Psoas muscle (tissue), 8 donors: ENCODE data around the gene MPND. TPM values are rescaled to one million over a fixed set of nuclear protein-coding genes. Genes with fewer than 3 reads are reported as not detected.

Experiments
- ATAC-seq, 4 donors: fragments of 200-7000 bp; cut with Tn5 transposase; one replicate each; pipeline ENCODE4 v1.9.1; 2020; ENCODE audit warnings: moderate library complexity in 3 of 4, mild to moderate bottlenecking in 2 of 4
- DNase-seq, 2 donors: peaks; one replicate each; pipeline ENCODE4 v3.0.0-alpha.2; 2020
- H3K27ac ChIP-seq: fragments of 200-600 bp; one replicate; pipeline ENCODE4 v1.8.0; 2022
- H3K27me3 ChIP-seq, 3 donors: fragments of 200-600 bp in 1 of 3; one replicate each; pipeline versions ENCODE4 v1.6.1 to v1.8.0; 2013 to 2022; ENCODE audit warnings: low read length in 2 of 3, mild to moderate bottlenecking in 2 of 3, moderate library complexity in 1 of 3; ENCODE audit not compliant: insufficient read depth in 3 of 3
- H3K36me3 ChIP-seq, 2 donors: fragments of 200-600 bp in 1 of 2; one replicate each; pipeline versions ENCODE4 v1.6.1 to v1.8.0; 2013 to 2022; ENCODE audit warnings: low read depth in 1 of 2, mild to moderate bottlenecking in 1 of 2, moderate library complexity in 1 of 2; ENCODE audit not compliant: insufficient read depth in 1 of 2
- H3K4me1 ChIP-seq: fragments of 200-600 bp; one replicate; pipeline ENCODE4 v1.8.0; 2022
- H3K4me3 ChIP-seq: fragments of 200-600 bp; one replicate; pipeline ENCODE4 v1.8.0; 2022; ENCODE audit warnings: mild to moderate bottlenecking
- H3K9me3 ChIP-seq: fragments of 200-600 bp; one replicate; pipeline ENCODE4 v1.8.0; 2022
- WGBS, 3 donors: extraction: QIAGEN DNeasy Blood & Tissue Kit; methylation state at CpG; one replicate each; pipeline versions ENCODE4 v1.1.6 to v1.1.7; 2013; 5-methylcytosine and 5-hydroxymethylcytosine counted together
- intact Hi-C, 2 donors: fragments of 100-400 bp; cut with DNase I; formaldehyde crosslinking; loops; one replicate each; pipeline versions ENCODE4 v1.11.0 to v1.14.2; 2022
- polyA plus RNA-seq, 3 donors: library from polyadenylated mRNA; stranded (reverse); fragments of 200-250 nt; gene quantifications; one replicate each; pipeline ENCODE4 v1.2.3, GENCODE V29; 2013
- total RNA-seq, 4 donors: library from RNA; stranded (reverse); fragmentation: NEBNext Ultra II Directional in 2 of 4; extraction: Animal tissue kit (Norgen Biotek cat#: 25700) in 2 of 4; gene quantifications; one replicate each; pipeline versions ENCODE4 v1.2.1 to v1.2.4, GENCODE V29; 2021 to 2023
- TF ChIP-seq, protein P1 (sequence below): fragments of 200-600 bp; IDR thresholded peaks from one replicate; pipeline ENCODE4 v1.8.0; 2022; ENCODE audit warnings: antibody characterized with exemption
- donor health status: healthy with polysubstance abuse.
- donor health status: DM: no; HTN: no; CAD: no; lungs with moderate emphysema.
- donor health status: Bipolar disorder and iron deficiency.
- donor health status: healthy.
- donor health status: DM: yes; HTN: yes; CAD: no.
- donor health status: DM: no; HTN: no; CAD: no.
- donor health status: DM: no; HTN: no; CAD: no.
- donor health status: DM: yes; HTN: yes; CAD: no.

MPND gene
- total and polyA plus RNA-seq, 7 donors, result 7.4 to 16.4 (median 10.3) TPM

DNA sequence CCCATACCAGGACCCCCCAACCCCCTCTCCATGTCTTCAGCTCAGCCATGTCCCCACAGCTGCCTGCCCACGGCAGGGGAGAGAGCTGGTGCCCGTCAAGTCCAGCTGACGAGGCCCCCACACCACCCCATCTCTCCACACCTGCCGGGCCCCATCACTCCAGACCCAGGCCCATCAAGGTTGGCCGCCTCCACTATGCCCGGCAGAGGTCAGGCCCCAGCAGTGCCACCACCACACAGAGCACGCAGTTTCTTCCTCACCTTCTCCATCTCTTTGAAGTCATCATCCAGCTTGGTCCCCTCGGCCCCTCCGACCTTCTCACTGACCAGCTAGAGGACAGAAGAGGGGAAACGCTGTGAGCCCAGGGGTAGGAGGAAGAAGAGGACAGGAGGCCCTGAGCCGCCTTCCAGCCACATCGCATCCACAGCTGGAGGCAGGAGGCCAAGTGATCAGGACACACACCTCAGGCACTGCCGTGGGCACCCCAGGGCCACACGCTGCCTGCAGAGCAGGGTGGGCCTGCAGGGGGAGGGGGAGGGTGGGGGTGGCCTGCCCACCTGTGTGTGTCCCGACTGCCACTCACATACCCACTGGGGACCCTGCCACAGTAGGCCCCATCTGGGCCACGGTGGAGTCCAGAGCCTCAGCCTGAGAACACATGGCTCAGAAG is 23.4 kb downstream of the MPND start:
- intact Hi-C loops, result no loop called here
- no peaks in the 10 kb centered on the region for H3K9me3 ChIP-seq
- H3K27ac ChIP-seq, result no peak overlapping the region
- ATAC-seq (no peak), DNase-seq (no peak)
- TF ChIP-seq, protein P1, sequence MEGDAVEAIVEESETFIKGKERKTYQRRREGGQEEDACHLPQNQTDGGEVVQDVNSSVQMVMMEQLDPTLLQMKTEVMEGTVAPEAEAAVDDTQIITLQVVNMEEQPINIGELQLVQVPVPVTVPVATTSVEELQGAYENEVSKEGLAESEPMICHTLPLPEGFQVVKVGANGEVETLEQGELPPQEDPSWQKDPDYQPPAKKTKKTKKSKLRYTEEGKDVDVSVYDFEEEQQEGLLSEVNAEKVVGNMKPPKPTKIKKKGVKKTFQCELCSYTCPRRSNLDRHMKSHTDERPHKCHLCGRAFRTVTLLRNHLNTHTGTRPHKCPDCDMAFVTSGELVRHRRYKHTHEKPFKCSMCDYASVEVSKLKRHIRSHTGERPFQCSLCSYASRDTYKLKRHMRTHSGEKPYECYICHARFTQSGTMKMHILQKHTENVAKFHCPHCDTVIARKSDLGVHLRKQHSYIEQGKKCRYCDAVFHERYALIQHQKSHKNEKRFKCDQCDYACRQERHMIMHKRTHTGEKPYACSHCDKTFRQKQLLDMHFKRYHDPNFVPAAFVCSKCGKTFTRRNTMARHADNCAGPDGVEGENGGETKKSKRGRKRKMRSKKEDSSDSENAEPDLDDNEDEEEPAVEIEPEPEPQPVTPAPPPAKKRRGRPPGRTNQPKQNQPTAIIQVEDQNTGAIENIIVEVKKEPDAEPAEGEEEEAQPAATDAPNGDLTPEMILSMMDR, result no peak
- no peak overlapping the region for H3K4me3 ChIP-seq
- 77 to 84% (median 79%) methylated on average over 16 of the region's 16 CpGs for WGBS, 3 donors
- peaks cover 45% of the 10 kb centered on the region for H3K4me1 ChIP-seq
- no peaks in the 10 kb centered on the region for H3K27me3 ChIP-seq
- H3K36me3 ChIP-seq, result peaks cover 3 to 45% of the 10 kb centered on the region in 2 donors

DNA sequence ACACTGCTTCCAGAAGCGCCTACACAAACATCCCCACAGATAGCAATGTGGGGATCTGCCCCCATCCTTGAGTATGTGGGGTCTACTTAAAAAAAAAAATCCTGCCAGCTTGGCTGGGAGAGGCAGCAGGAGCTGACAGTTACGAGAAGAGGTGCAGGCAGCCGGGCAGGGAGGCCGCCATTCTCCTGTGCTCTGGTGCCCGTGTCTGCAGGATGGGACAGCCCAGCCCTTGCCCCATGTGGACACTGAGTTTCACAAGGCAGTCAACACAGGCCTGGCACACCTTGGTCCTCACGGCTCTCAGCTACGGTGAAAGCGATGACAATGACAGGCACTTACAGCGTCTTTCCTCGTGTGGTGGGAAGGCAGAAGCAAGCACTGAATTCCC is 24.0 kb downstream of the MPND start:
- ATAC-seq, result no peak

GRCh38 chr19:4367781-4368127 is 24.4 kb downstream of the MPND start:
- Histone ChIP-seq H3K27me3 (no peaks in the 10 kb centered on the region), H3K9me3 (no peaks in the 10 kb centered on the region), H3K4me1 (peaks cover 54% of the 10 kb centered on the region), H3K36me3 (peaks cover 0 to 36% of the 10 kb centered on the region in 2 donors), H3K4me3 (no peak overlapping the region), H3K27ac (peak overlapping the region; percentile 85)
- ATAC-seq, result peak; percentile 5 to 50 (median 34)
- intact Hi-C loops, result no loop called here
- TF ChIP-seq, protein P1, result no peak
- 25 to 37% (median 31%) methylated on average over 13 of the region's 13 CpGs for WGBS, 3 donors
- DNase-seq, result no peak

More for the DNA sequence above, 24.0 kb downstream of the MPND start:
- no peak for DNase-seq
- TF ChIP-seq, protein P1, result no peak
- H3K27ac ChIP-seq, result no peak overlapping the region
- no peak overlapping the region for H3K4me3 ChIP-seq
- peaks cover 0 to 40% of the 10 kb centered on the region in 2 donors for H3K36me3 ChIP-seq
- H3K9me3 ChIP-seq, result no peaks in the 10 kb centered on the region
- intact Hi-C loops, result no loop called here
- no peaks in the 10 kb centered on the region for H3K27me3 ChIP-seq
- 70 to 78% (median 74%) methylated on average over 10 of the region's 10 CpGs for WGBS, 3 donors
- H3K4me1 ChIP-seq, result peaks cover 50% of the 10 kb centered on the region

- DNase-seq, result peak in 1 of 2 donors; percentile 71
- TF ChIP-seq, protein P1, result no peak
- H3K4me1 ChIP-seq, result peaks cover 59% of the 10 kb centered on the region
- no peaks in the 10 kb centered on the region for H3K27me3 ChIP-seq
- H3K36me3 ChIP-seq, result peaks cover 0 to 31% of the 10 kb centered on the region in 2 donors
- H3K27ac ChIP-seq, result peak overlapping the region; percentile 85
- ATAC-seq, result peak in 3 of 4 donors; percentile 5 to 20 (median 16)
- intact Hi-C loops, result no loop called here
- H3K9me3 ChIP-seq, result no peaks in the 10 kb centered on the region
- no peak overlapping the region for H3K4me3 ChIP-seq
- WGBS, 3 donors, result 22 to 34% (median 24%) methylated on average over 19 of the region's 19 CpGs
These were observed 24.9 kb downstream of the MPND start for GRCh38 chr19:4368128-4368820.
